Measurements from ENCODE around the gene DNAJC30.
"Not testable (repeated sequence)": the region's sequence is repeated elsewhere in the genome, so short reads cannot be mapped to it uniquely, and the experiment has no call there.

DNA sequence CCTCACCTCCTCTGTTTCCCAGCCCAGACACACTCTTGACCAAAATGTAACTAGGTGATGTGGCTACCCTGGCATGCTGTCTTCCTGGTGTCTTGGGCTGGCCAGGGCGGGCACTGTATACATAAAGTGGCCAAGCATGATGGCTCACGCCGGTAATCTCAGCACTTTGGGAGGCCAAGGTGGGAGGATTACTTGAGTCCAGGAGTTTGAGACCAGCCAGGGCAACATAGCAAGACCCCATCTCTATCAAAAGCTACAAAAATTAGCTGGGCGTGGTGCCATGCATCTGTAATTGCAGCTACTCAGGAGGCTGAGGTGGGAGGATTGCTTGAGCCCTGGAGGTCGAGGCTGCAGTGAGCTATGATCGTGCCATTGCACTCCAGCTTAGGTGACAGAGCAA, 30.1 kb upstream of the DNAJC30 start:
- TF ChIP-seq YY1 (IDR thresholded peaks at IDR 0.05; ENCODE audit: insufficient read depth, insufficient read length); ZNF274 (IDR thresholded peaks at IDR 0.05; ENCODE audit: low read depth, low read length): not testable (repeated sequence)

Data from NT2/D1 (cell line).